Ramos (cell line): Measurements from ENCODE around the gene CNRIP1.

Experiments used
- in situ Hi-C: fragments of 300-500 bp; cut with MboI; formaldehyde crosslinking; loops from one replicate; pipeline ENCODE4 v1.14.3; 2022; ENCODE audit warnings: low sequenced_read_pairs; ENCODE audit not compliant: unreplicated experiment

CNRIP1 gene

GRCh38 chr2:68294913-68295312 is 24.8 kb downstream of the CNRIP1 start:
- in situ Hi-C loops, result loop anchor here (10.0 kb wide), 1 partner anchor 150 kb away; no protein-coding TSS in a partner anchor

- in situ Hi-C loops, result loop anchor here (10.0 kb wide), 1 partner anchor 151 kb away; no protein-coding TSS in a partner anchor
Measured at GRCh38 chr2:68294187-68294586, 25.6 kb downstream of the CNRIP1 start.

- in situ Hi-C loops, result loop anchor here (10.0 kb wide), 1 partner anchor 151 kb away; no protein-coding TSS in a partner anchor
Measured at GRCh38 chr2:68293755-68294154, 26.0 kb downstream of the CNRIP1 start.

GRCh38 chr2:68293024-68293423 is 26.7 kb downstream of the CNRIP1 start:
- in situ Hi-C loops, result loop anchor here (10.0 kb wide), 1 partner anchor 152 kb away; no protein-coding TSS in a partner anchor

- in situ Hi-C loops, result loop anchor here (10.0 kb wide), 1 partner anchor 153 kb away; no protein-coding TSS in a partner anchor
Measured at GRCh38 chr2:68292108-68292710, 27.5 kb downstream of the CNRIP1 start.

- in situ Hi-C loops, result loop anchor here (10.0 kb wide), 1 partner anchor 153 kb away; no protein-coding TSS in a partner anchor
Measured at GRCh38 chr2:68291314-68291713, 28.4 kb downstream of the CNRIP1 start.

- in situ Hi-C loops, result loop anchor here (10.0 kb wide), 1 partner anchor 154 kb away; no protein-coding TSS in a partner anchor
Measured at GRCh38 chr2:68290901-68291300, 28.8 kb downstream of the CNRIP1 start.

- in situ Hi-C loops, result loop anchor here (10.0 kb wide), 2 partner anchors 93 to 163 kb away; no protein-coding TSS in a partner anchor
Measured at GRCh38 chr2:68287580-68288441, 31.9 kb downstream of the CNRIP1 start.

GRCh38 chr2:68284896-68285295 is 34.9 kb downstream of the CNRIP1 start:
- in situ Hi-C loops, result loop anchor here (10.0 kb wide), 2 partner anchors 90 to 160 kb away; no protein-coding TSS in a partner anchor

- in situ Hi-C loops, result loop anchor here (10.0 kb wide), 2 partner anchors 89 to 159 kb away; no protein-coding TSS in a partner anchor
Measured at GRCh38 chr2:68283419-68283812, 36.3 kb downstream of the CNRIP1 start.

- in situ Hi-C loops, result loop anchor here (10.0 kb wide), 2 partner anchors 88 to 158 kb away; no protein-coding TSS in a partner anchor
Measured at GRCh38 chr2:68282811-68283418, 36.8 kb downstream of the CNRIP1 start.

- in situ Hi-C loops, result loop anchor here (10.0 kb wide), 2 partner anchors 86 to 156 kb away; no protein-coding TSS in a partner anchor
Measured at GRCh38 chr2:68280796-68281195, 39.0 kb downstream of the CNRIP1 start.

- in situ Hi-C loops, result loop anchor here (10.0 kb wide), 2 partner anchors 86 to 156 kb away; no protein-coding TSS in a partner anchor
Measured at GRCh38 chr2:68280348-68280747, 39.4 kb downstream of the CNRIP1 start.

- in situ Hi-C loops, result loop anchor here (10.0 kb wide), 2 partner anchors 85 to 155 kb away; no protein-coding TSS in a partner anchor
Measured at GRCh38 chr2:68279691-68280090, 40.1 kb downstream of the CNRIP1 start.

- in situ Hi-C loops, result no loop called here
Measured at GRCh38 chr2:68278169-68278568, 41.6 kb downstream of the CNRIP1 start.

GRCh38 chr2:68274022-68274421 is 45.7 kb downstream of the CNRIP1 start:
- in situ Hi-C loops, result no loop called here

GRCh38 chr2:68272246-68272994 is 47.3 kb downstream of the CNRIP1 start:
- in situ Hi-C loops, result no loop called here

GRCh38 chr2:68266655-68267054 is 53.1 kb downstream of the CNRIP1 start:
- in situ Hi-C loops, result no loop called here

GRCh38 chr2:68263632-68264031 is 56.1 kb downstream of the CNRIP1 start:
- in situ Hi-C loops, result no loop called here
